Osteocyte (in vitro differentiated cells): Measurements from ENCODE around the gene USP16. TPM values are rescaled to one million over a fixed set of nuclear protein-coding genes. Genes with fewer than 3 reads are reported as not detected.

Experiments used
- DNase-seq: peaks from one replicate; pipeline ENCODE4 v3.0.0; 2021; ENCODE audit warnings: mixed read lengths; ENCODE audit not compliant: unreplicated experiment; ENCODE audit errors: extremely low spot score
- H3K27ac Mint-ChIP-seq: one replicate; pipeline ENCODE4 v1.8.0; 2021; ENCODE audit warnings: mild to moderate bottlenecking, mixed read lengths; ENCODE audit not compliant: unreplicated experiment
- H3K27me3 Mint-ChIP-seq: one replicate; pipeline ENCODE4 v1.8.0; 2021; ENCODE audit warnings: mixed read lengths; ENCODE audit not compliant: unreplicated experiment
- H3K36me3 Mint-ChIP-seq: one replicate; pipeline ENCODE4 v1.8.0; 2021; ENCODE audit warnings: mixed read lengths; ENCODE audit not compliant: unreplicated experiment
- H3K4me1 Mint-ChIP-seq: one replicate; pipeline ENCODE4 v1.8.0; 2021; ENCODE audit warnings: mixed read lengths; ENCODE audit not compliant: unreplicated experiment
- H3K4me3 Mint-ChIP-seq: one replicate; pipeline ENCODE4 v1.8.0; 2021; ENCODE audit warnings: mild to moderate bottlenecking, moderate library complexity, mixed read lengths; ENCODE audit not compliant: unreplicated experiment
- H3K9me3 Mint-ChIP-seq: one replicate; pipeline ENCODE4 v1.8.0; 2021; ENCODE audit warnings: mixed read lengths; ENCODE audit not compliant: unreplicated experiment
- CTCF ChIP-seq: fragments of 200-600 bp; sonication (generic); IDR thresholded peaks from 2 replicates; pipeline ENCODE4 v1.5.0; 2021; ENCODE audit warnings: antibody characterized with exemption, mild to moderate bottlenecking, moderate library complexity
- total RNA-seq: library from RNA; stranded (reverse); gene quantifications from 2 replicates; pipeline ENCODE4 v1.2.1, GENCODE V29; 2021

Gene USP16
- total RNA-seq, 1 donor from 2014 or later = 28.5 TPM

- H3K4me3 Mint-ChIP-seq = no peak overlapping the region
- H3K9me3 Mint-ChIP-seq = no peaks in the 10 kb centered on the region
- DNase-seq = no peak
- peaks cover 11% of the 10 kb centered on the region for H3K4me1 Mint-ChIP-seq
- no peak overlapping the region for H3K27ac Mint-ChIP-seq
- H3K27me3 Mint-ChIP-seq = no peaks in the 10 kb centered on the region
- H3K36me3 Mint-ChIP-seq = no peaks in the 10 kb centered on the region
- TF ChIP-seq CTCF = no peak
These were observed 53.2 kb downstream of the USP16 start for GRCh38 chr21:29077651-29078090.

GRCh38 chr21:29078869-29079767, 54.6 kb downstream of the USP16 start:
- no peak overlapping the region for H3K4me3 Mint-ChIP-seq
- H3K36me3 Mint-ChIP-seq = no peaks in the 10 kb centered on the region
- no peaks in the 10 kb centered on the region for H3K9me3 Mint-ChIP-seq
- peaks cover 3% of the 10 kb centered on the region for H3K27me3 Mint-ChIP-seq
- TF ChIP-seq CTCF = no peak
- peaks cover 5% of the 10 kb centered on the region for H3K4me1 Mint-ChIP-seq
- no peak for DNase-seq
- H3K27ac Mint-ChIP-seq = no peak overlapping the region

GRCh38 chr21:29080454-29080941, 56.0 kb downstream of the USP16 start:
- no peaks in the 10 kb centered on the region for H3K9me3 Mint-ChIP-seq
- no peak overlapping the region for H3K27ac Mint-ChIP-seq
- peaks cover 9% of the 10 kb centered on the region for H3K4me1 Mint-ChIP-seq
- DNase-seq = no peak
- H3K36me3 Mint-ChIP-seq = no peaks in the 10 kb centered on the region
- H3K4me3 Mint-ChIP-seq = no peak overlapping the region
- no peak for TF ChIP-seq CTCF
- H3K27me3 Mint-ChIP-seq = peaks cover 3% of the 10 kb centered on the region

- Mint-ChIP-seq H3K27ac (no peak overlapping the region), H3K9me3 (no peaks in the 10 kb centered on the region), H3K4me1 (peaks cover 9% of the 10 kb centered on the region), H3K4me3 (no peak overlapping the region), H3K27me3 (peaks cover 3% of the 10 kb centered on the region), H3K36me3 (no peaks in the 10 kb centered on the region)
- no peak for DNase-seq
- no peak for TF ChIP-seq CTCF
These were observed 57.8 kb downstream of the USP16 start for GRCh38 chr21:29082046-29082815.

GRCh38 chr21:29083306-29083705, 58.8 kb downstream of the USP16 start:
- Mint-ChIP-seq H3K4me1 (peaks cover 7% of the 10 kb centered on the region), H3K36me3 (no peaks in the 10 kb centered on the region), H3K9me3 (no peaks in the 10 kb centered on the region), H3K27ac (no peak overlapping the region), H3K4me3 (no peak overlapping the region), H3K27me3 (peaks cover 3% of the 10 kb centered on the region)
- no peak for TF ChIP-seq CTCF
- DNase-seq = no peak
